Measurements from ENCODE around the gene GRID2. TPM values are rescaled to one million over a fixed set of nuclear protein-coding genes. Genes with fewer than 3 reads are reported as not detected.

The GRID2 gene
- polyA plus RNA-seq, 1 donor (not counting 4 experiments of a cell fraction or from before 2014, with no cell fraction given) = not detected

DNA sequence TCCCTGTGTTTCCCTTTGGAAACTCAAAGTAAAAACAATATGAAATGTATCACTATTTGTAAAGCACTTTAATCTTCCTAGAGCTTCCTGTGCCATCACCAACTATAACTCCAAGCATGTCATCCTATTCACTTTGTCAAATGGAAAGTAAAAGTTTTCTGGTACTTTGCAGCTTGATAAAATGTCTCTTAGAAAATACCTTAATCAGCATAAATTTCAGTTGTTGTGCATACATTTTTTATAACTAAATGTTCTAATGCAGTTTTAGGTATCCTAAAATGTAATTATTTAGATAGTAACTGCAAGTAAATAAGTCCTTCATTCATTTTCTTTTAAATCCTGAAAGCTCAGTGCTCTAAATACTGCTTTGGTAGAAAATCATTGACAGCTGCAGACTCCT is 558.7 kb downstream of the GRID2 start:
- Histone ChIP-seq H3K27me3 (ENCODE audit: control insufficient read depth, extremely low read depth, insufficient read depth, low read length) (no peaks in the 10 kb centered on the region), H2AFZ (ENCODE audit: control insufficient read depth, low read length) (no peak overlapping the region), H3K27ac (ENCODE audit: control insufficient read depth, insufficient read depth, low read length) (no peak overlapping the region), H3K4me3 (ENCODE audit: control insufficient read depth in 2 of 3, extremely low read depth in 1 of 3, insufficient read depth in 2 of 3, low read depth in 1 of 3, low read length in 3 of 3) (no peak overlapping the region), H4K20me1 (ENCODE audit: control insufficient read depth, extremely low read depth, insufficient read depth, low read length) (no peaks in the 10 kb centered on the region), H3K9me1 (ENCODE audit: control insufficient read depth, extremely low read depth, insufficient read depth, low read length) (no peaks in the 10 kb centered on the region), H3K9me3 (ENCODE audit: control insufficient read depth, low read depth, low read length) (no peaks in the 10 kb centered on the region), H3K9ac (ENCODE audit: control insufficient read depth, extremely low read depth, insufficient read depth, low read length) (no peak overlapping the region), H3K36me3 (ENCODE audit: control insufficient read depth in 2 of 2, extremely low read depth in 1 of 2, insufficient read depth in 2 of 2, low read length in 2 of 2) (no peaks in the 10 kb centered on the region), H3K4me2 (ENCODE audit: control insufficient read depth, extremely low read depth, insufficient read depth, low read depth, low read length) (no peak overlapping the region), H3K79me2 (ENCODE audit: control insufficient read depth, insufficient read depth, low read length) (no peaks in the 10 kb centered on the region), H3K4me1 (ENCODE audit: control insufficient read depth, extremely low read depth, insufficient read depth, low read length) (no peaks in the 10 kb centered on the region)
- dilution Hi-C loops (cut with MboI; ENCODE audit: extremely low pct_ligation_motif_present, low sequenced_read_pairs) = no loop called here
- no peak for DNase-seq (ENCODE audit: low read depth, low spot score)
- no peak for TF ChIP-seq EZH2 (IDR thresholded peaks at IDR 0.05; ENCODE audit: low read length)
- TF ChIP-seq, protein P1, sequence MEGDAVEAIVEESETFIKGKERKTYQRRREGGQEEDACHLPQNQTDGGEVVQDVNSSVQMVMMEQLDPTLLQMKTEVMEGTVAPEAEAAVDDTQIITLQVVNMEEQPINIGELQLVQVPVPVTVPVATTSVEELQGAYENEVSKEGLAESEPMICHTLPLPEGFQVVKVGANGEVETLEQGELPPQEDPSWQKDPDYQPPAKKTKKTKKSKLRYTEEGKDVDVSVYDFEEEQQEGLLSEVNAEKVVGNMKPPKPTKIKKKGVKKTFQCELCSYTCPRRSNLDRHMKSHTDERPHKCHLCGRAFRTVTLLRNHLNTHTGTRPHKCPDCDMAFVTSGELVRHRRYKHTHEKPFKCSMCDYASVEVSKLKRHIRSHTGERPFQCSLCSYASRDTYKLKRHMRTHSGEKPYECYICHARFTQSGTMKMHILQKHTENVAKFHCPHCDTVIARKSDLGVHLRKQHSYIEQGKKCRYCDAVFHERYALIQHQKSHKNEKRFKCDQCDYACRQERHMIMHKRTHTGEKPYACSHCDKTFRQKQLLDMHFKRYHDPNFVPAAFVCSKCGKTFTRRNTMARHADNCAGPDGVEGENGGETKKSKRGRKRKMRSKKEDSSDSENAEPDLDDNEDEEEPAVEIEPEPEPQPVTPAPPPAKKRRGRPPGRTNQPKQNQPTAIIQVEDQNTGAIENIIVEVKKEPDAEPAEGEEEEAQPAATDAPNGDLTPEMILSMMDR (optimal IDR thresholded peaks at IDR 0.05 in 1 of 3, IDR thresholded peaks at IDR 0.05 in 1 of 3, conservative IDR thresholded peaks at IDR 0.05 in 1 of 3; ENCODE audit: extremely low read depth in 1 of 3, insufficient read depth in 2 of 3, low read length in 3 of 3) = no peak
- FAIRE-seq = no peak

- H3K79me2 ChIP-seq (ENCODE audit: control insufficient read depth, insufficient read depth, low read length) = no peaks in the 10 kb centered on the region
- H2AFZ ChIP-seq (ENCODE audit: control insufficient read depth, low read length) = no peak overlapping the region
- H3K27me3 ChIP-seq (ENCODE audit: control insufficient read depth, extremely low read depth, insufficient read depth, low read length) = no peaks in the 10 kb centered on the region
- FAIRE-seq = no peak
- H3K27ac ChIP-seq (ENCODE audit: control insufficient read depth, insufficient read depth, low read length) = no peak overlapping the region
- dilution Hi-C loops (cut with MboI; ENCODE audit: extremely low pct_ligation_motif_present, low sequenced_read_pairs) = no loop called here
- no peak overlapping the region for H3K4me3 ChIP-seq (ENCODE audit: control insufficient read depth in 2 of 3, extremely low read depth in 1 of 3, insufficient read depth in 2 of 3, low read depth in 1 of 3, low read length in 3 of 3)
- H3K9ac ChIP-seq (ENCODE audit: control insufficient read depth, extremely low read depth, insufficient read depth, low read length) = no peak overlapping the region
- no peaks in the 10 kb centered on the region for H3K36me3 ChIP-seq (ENCODE audit: control insufficient read depth in 2 of 2, extremely low read depth in 1 of 2, insufficient read depth in 2 of 2, low read length in 2 of 2)
- no peak overlapping the region for H3K4me2 ChIP-seq (ENCODE audit: control insufficient read depth, extremely low read depth, insufficient read depth, low read depth, low read length)
- no peaks in the 10 kb centered on the region for H3K9me3 ChIP-seq (ENCODE audit: control insufficient read depth, low read depth, low read length)
- TF ChIP-seq, protein P1 (optimal IDR thresholded peaks at IDR 0.05 in 1 of 3, IDR thresholded peaks at IDR 0.05 in 1 of 3, conservative IDR thresholded peaks at IDR 0.05 in 1 of 3; ENCODE audit: extremely low read depth in 1 of 3, insufficient read depth in 2 of 3, low read length in 3 of 3) = no peak
- TF ChIP-seq EZH2 (IDR thresholded peaks at IDR 0.05; ENCODE audit: low read length) = no peak
- H3K9me1 ChIP-seq (ENCODE audit: control insufficient read depth, extremely low read depth, insufficient read depth, low read length) = no peaks in the 10 kb centered on the region
- no peak for DNase-seq (ENCODE audit: low read depth, low spot score)
- H4K20me1 ChIP-seq (ENCODE audit: control insufficient read depth, extremely low read depth, insufficient read depth, low read length) = no peaks in the 10 kb centered on the region
- H3K4me1 ChIP-seq (ENCODE audit: control insufficient read depth, extremely low read depth, insufficient read depth, low read length) = no peaks in the 10 kb centered on the region
These were observed 560.3 kb downstream of the GRID2 start for GRCh38 chr4:92864096-92864495.
